ENCODE data around the gene FBXW8. TPM values are rescaled to one million over a fixed set of nuclear protein-coding genes. Genes with fewer than 3 reads are reported as not detected.

Gene FBXW8
- total RNA-seq, 3 donors from 2014 or later (not counting 1 experiment from before 2014, with no cell fraction given): 11.5 to 16.0 (median 13.5) TPM

GRCh38 chr12:117013726-117014125 is 103.0 kb downstream of the FBXW8 start:
- Mint-ChIP-seq H3K27ac (no peak overlapping the region), H3K36me3 (peaks cover 26% of the 10 kb centered on the region), H3K4me3 (no peak overlapping the region), H3K9me3 (peaks cover 0 to 2% of the 10 kb centered on the region in 2 donors), H3K27me3 (ENCODE audit: low read depth in 2 of 2) (no peaks in the 10 kb centered on the region), H3K4me1 (peaks cover 5 to 7% of the 10 kb centered on the region in 2 donors)
- Histone ChIP-seq H3K9me3 (ENCODE audit: control insufficient read depth, insufficient read depth, low read length) (no peaks in the 10 kb centered on the region), H3K36me3 (ENCODE audit: control insufficient read depth, insufficient read depth, low read length) (peaks cover 14% of the 10 kb centered on the region), H3K27me3 (ENCODE audit: control insufficient read depth, insufficient read depth, low read length) (no peaks in the 10 kb centered on the region), H3K4me1 (ENCODE audit: control insufficient read depth, insufficient read depth, low read length) (no peaks in the 10 kb centered on the region), H3K4me3 (ENCODE audit: low read length) (no peak overlapping the region), H3K27ac (ENCODE audit: low read length) (no peak overlapping the region)
- ATAC-seq: no peak
- intact Hi-C loops (cut with micrococcal nuclease): no loop called here
- TF ChIP-seq, protein P1, sequence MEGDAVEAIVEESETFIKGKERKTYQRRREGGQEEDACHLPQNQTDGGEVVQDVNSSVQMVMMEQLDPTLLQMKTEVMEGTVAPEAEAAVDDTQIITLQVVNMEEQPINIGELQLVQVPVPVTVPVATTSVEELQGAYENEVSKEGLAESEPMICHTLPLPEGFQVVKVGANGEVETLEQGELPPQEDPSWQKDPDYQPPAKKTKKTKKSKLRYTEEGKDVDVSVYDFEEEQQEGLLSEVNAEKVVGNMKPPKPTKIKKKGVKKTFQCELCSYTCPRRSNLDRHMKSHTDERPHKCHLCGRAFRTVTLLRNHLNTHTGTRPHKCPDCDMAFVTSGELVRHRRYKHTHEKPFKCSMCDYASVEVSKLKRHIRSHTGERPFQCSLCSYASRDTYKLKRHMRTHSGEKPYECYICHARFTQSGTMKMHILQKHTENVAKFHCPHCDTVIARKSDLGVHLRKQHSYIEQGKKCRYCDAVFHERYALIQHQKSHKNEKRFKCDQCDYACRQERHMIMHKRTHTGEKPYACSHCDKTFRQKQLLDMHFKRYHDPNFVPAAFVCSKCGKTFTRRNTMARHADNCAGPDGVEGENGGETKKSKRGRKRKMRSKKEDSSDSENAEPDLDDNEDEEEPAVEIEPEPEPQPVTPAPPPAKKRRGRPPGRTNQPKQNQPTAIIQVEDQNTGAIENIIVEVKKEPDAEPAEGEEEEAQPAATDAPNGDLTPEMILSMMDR (IDR thresholded peaks at IDR 0.05): no peak
- no CpG with 5 or more reads among the region's 1 CpG for WGBS (ENCODE audit: insufficient coverage)
- no peak for DNase-seq

DNA sequence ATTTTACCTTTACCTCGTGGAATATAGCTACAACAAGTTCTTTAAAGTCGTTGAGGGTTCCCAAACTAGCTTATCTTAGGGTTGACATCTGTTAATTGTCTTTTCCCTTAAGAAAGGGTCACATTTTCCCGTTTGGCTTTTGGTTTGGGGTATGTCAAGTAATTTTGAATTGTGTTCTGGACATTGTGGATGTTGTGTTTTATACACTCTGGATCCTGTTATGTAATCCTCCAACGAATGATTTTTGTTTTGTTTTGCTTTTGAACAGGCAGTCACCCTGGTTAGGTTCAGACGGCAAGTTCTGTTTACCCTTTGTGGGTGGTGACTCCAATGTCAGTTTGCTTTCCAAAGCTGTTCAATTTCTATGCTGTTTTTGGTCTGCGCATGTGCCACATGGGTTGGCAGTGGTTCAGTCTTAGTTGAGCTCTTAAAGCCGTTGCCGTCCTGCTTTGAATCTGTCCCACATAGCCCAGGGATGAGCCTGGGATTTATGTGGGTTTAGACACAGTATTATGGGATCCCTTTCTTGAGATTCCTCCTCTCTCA is 103.7 kb downstream of the FBXW8 start:
- H3K4me1 ChIP-seq (ENCODE audit: control insufficient read depth, insufficient read depth, low read length): no peaks in the 10 kb centered on the region
- H3K27me3 ChIP-seq (ENCODE audit: control insufficient read depth, insufficient read depth, low read length): no peaks in the 10 kb centered on the region
- Mint-ChIP-seq H3K4me3 (no peak overlapping the region), H3K27ac (no peak overlapping the region), H3K4me1 (peaks cover 5 to 7% of the 10 kb centered on the region in 2 donors), H3K27me3 (ENCODE audit: low read depth in 2 of 2) (no peaks in the 10 kb centered on the region), H3K9me3 (peaks cover 0 to 2% of the 10 kb centered on the region in 2 donors), H3K36me3 (peaks cover 26% of the 10 kb centered on the region)
- no peak for ATAC-seq
- no peak overlapping the region for H3K4me3 ChIP-seq (ENCODE audit: low read length)
- TF ChIP-seq, protein P1 (IDR thresholded peaks at IDR 0.05): no peak
- no peaks in the 10 kb centered on the region for H3K9me3 ChIP-seq (ENCODE audit: control insufficient read depth, insufficient read depth, low read length)
- no peak for DNase-seq
- peaks cover 14% of the 10 kb centered on the region for H3K36me3 ChIP-seq (ENCODE audit: control insufficient read depth, insufficient read depth, low read length)
- intact Hi-C loops (cut with micrococcal nuclease): no loop called here
- H3K27ac ChIP-seq (ENCODE audit: low read length): no peak overlapping the region
- 93% methylated on average over 8 of the region's 8 CpGs for WGBS (ENCODE audit: insufficient coverage)

GRCh38 chr12:117015811-117016210 is 105.1 kb downstream of the FBXW8 start:
- ATAC-seq (no peak), DNase-seq (no peak)
- H3K27me3 ChIP-seq (ENCODE audit: control insufficient read depth, insufficient read depth, low read length): no peaks in the 10 kb centered on the region
- H3K4me1 ChIP-seq (ENCODE audit: control insufficient read depth, insufficient read depth, low read length): no peaks in the 10 kb centered on the region
- no peak overlapping the region for H3K4me3 ChIP-seq (ENCODE audit: low read length)
- H3K4me3 Mint-ChIP-seq: no peak overlapping the region
- no peaks in the 10 kb centered on the region for H3K27me3 Mint-ChIP-seq (ENCODE audit: low read depth in 2 of 2)
- TF ChIP-seq, protein P1 (IDR thresholded peaks at IDR 0.05): no peak
- H3K9me3 ChIP-seq (ENCODE audit: control insufficient read depth, insufficient read depth, low read length): no peaks in the 10 kb centered on the region
- intact Hi-C loops (cut with micrococcal nuclease): no loop called here
- peaks cover 0 to 2% of the 10 kb centered on the region in 2 donors for H3K9me3 Mint-ChIP-seq
- peaks cover 5 to 7% of the 10 kb centered on the region in 2 donors for H3K4me1 Mint-ChIP-seq
- no peak overlapping the region for H3K27ac Mint-ChIP-seq
- peaks cover 9% of the 10 kb centered on the region for H3K36me3 ChIP-seq (ENCODE audit: control insufficient read depth, insufficient read depth, low read length)
- H3K36me3 Mint-ChIP-seq: peaks cover 26% of the 10 kb centered on the region
- no peak overlapping the region for H3K27ac ChIP-seq (ENCODE audit: low read length)

DNA sequence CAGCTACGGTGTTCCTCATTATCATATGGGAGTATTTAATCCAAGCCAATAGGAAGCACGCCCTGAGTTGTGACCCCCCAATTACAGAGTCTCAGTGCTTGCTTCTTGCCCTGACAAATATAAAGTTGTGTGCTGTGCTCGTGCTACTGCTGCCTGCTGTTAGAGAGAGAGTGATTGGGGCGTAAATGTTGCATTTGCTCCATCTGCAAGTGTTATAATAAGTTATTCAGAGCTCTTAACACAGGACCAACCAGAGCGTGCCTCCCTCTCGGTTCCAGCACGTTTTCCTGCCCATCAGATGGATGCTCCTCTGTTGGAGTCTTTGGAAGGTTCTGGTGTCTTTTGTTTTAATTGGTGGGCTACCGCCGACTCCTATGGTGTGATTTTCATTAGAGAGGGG is 107.1 kb downstream of the FBXW8 start:
- Histone ChIP-seq H3K36me3 (ENCODE audit: control insufficient read depth, insufficient read depth, low read length) (peaks cover 6% of the 10 kb centered on the region), H3K4me1 (ENCODE audit: control insufficient read depth, insufficient read depth, low read length) (no peaks in the 10 kb centered on the region), H3K4me3 (ENCODE audit: low read length) (no peak overlapping the region), H3K27ac (ENCODE audit: low read length) (no peak overlapping the region), H3K9me3 (ENCODE audit: control insufficient read depth, insufficient read depth, low read length) (no peaks in the 10 kb centered on the region), H3K27me3 (ENCODE audit: control insufficient read depth, insufficient read depth, low read length) (no peaks in the 10 kb centered on the region)
- Mint-ChIP-seq H3K36me3 (peaks cover 13% of the 10 kb centered on the region), H3K4me3 (no peak overlapping the region), H3K27ac (no peak overlapping the region), H3K27me3 (ENCODE audit: low read depth in 2 of 2) (no peaks in the 10 kb centered on the region), H3K9me3 (peaks cover 0 to 2% of the 10 kb centered on the region in 2 donors), H3K4me1 (peaks cover 5 to 7% of the 10 kb centered on the region in 2 donors)
- TF ChIP-seq, protein P1 (IDR thresholded peaks at IDR 0.05): no peak
- intact Hi-C loops (cut with micrococcal nuclease): no loop called here
- WGBS (ENCODE audit: insufficient coverage): 96% methylated on average over 9 of the region's 9 CpGs
- DNase-seq (no peak), ATAC-seq (no peak)
